ENCODE measurements around the gene SLC25A36.
"Not testable (repeated sequence)": the region's sequence is repeated elsewhere in the genome, so short reads cannot be mapped to it uniquely, and the experiment has no call there.

Gene SLC25A36

GRCh38 chr3:140994861-140995260 lies 53.2 kb downstream of the SLC25A36 start:
- not testable (repeated sequence) for DNase-seq (ENCODE audit: low spot score)

GRCh38 chr3:140995881-140996280 lies 54.2 kb downstream of the SLC25A36 start:
- no peak for DNase-seq (ENCODE audit: low spot score)

GRCh38 chr3:141000027-141000663 lies 58.5 kb downstream of the SLC25A36 start:
- peak; percentile 66 for DNase-seq (ENCODE audit: low spot score)

GRCh38 chr3:141000686-141001085 lies 59.0 kb downstream of the SLC25A36 start:
- no peak for DNase-seq (ENCODE audit: low spot score)

- no peak for DNase-seq (ENCODE audit: low spot score)
Observed at GRCh38 chr3:141006344-141006743, 64.7 kb downstream of the SLC25A36 start.

GRCh38 chr3:141009496-141009895 lies 67.9 kb downstream of the SLC25A36 start:
- DNase-seq (ENCODE audit: low spot score), result no peak

- DNase-seq (ENCODE audit: low spot score), result peak; percentile 62
Observed at GRCh38 chr3:141011232-141011996, 69.8 kb downstream of the SLC25A36 start.

- no peak for DNase-seq (ENCODE audit: low spot score)
Observed at GRCh38 chr3:141011997-141012262, 70.3 kb downstream of the SLC25A36 start.

GRCh38 chr3:141012571-141012970 lies 70.9 kb downstream of the SLC25A36 start:
- DNase-seq (ENCODE audit: low spot score), result no peak

- DNase-seq (ENCODE audit: low spot score), result no peak
Observed at GRCh38 chr3:141015481-141015880, 73.8 kb downstream of the SLC25A36 start.

- DNase-seq (ENCODE audit: low spot score), result not testable (repeated sequence)
Observed at GRCh38 chr3:141017366-141018322, 76.0 kb downstream of the SLC25A36 start.

GRCh38 chr3:141019244-141019643 lies 77.6 kb downstream of the SLC25A36 start:
- DNase-seq (ENCODE audit: low spot score), result no peak

- no peak for DNase-seq (ENCODE audit: low spot score)
Observed at GRCh38 chr3:141020143-141020830, 78.7 kb downstream of the SLC25A36 start.

- no peak for DNase-seq (ENCODE audit: low spot score)
Observed at GRCh38 chr3:141021261-141021660, 79.6 kb downstream of the SLC25A36 start.

All from COLO829 (cell line).